HepG2 (cell line): ENCODE data around the gene TP53TG5. TPM values are rescaled to one million over a fixed set of nuclear protein-coding genes. Genes with fewer than 3 reads are reported as not detected.

Source experiments
- AHR ChIP-seq: IDR thresholded peaks from 2 replicates; pipeline ENCODE4 v1.6.1; 2018; ENCODE audit warnings: missing genetic modification reagents, missing compliant biosample characterization
- CCAR2 ChIP-seq: fragments of 200-400 bp; formaldehyde crosslinking; optimal IDR thresholded peaks from 2 replicates; pipeline ENCODE3; 2018; ENCODE audit warnings: low read depth, mild to moderate bottlenecking, low read length, moderate library complexity
- CENPX ChIP-seq: sonication (generic); formaldehyde crosslinking; IDR thresholded peaks from 2 replicates; pipeline ENCODE4 v1.9.0; 2021; ENCODE audit warnings: mild to moderate bottlenecking, missing genetic modification reagents, moderate library complexity
- ESRRA ChIP-seq: sonication (generic); formaldehyde crosslinking; IDR thresholded peaks from 2 replicates; pipeline ENCODE4 v1.5.1; 2020; ENCODE audit warnings: mild to moderate bottlenecking, low read depth, missing genetic modification reagents
- HMG20B ChIP-seq: conservative IDR thresholded peaks from 2 replicates; pipeline ENCODE4 v1.6.1; 2016; ENCODE audit warnings: missing genetic modification reagents, missing compliant biosample characterization
- HNF4A ChIP-seq: sonication (generic); formaldehyde crosslinking; IDR thresholded peaks from 2 replicates; pipeline ENCODE4 v1.4.0; 2020; ENCODE audit warnings: missing genetic modification reagents
- MIER3 ChIP-seq: IDR thresholded peaks from 2 replicates; pipeline ENCODE4 v1.6.1; 2016; ENCODE audit warnings: missing compliant biosample characterization, borderline replicate concordance
- MIXL1 ChIP-seq: IDR thresholded peaks from 2 replicates; pipeline ENCODE4 v1.6.1; 2016
- MYNN ChIP-seq: sonication (generic); formaldehyde crosslinking; IDR thresholded peaks from 2 replicates; pipeline ENCODE4 v1.4.0; 2020; ENCODE audit warnings: mild to moderate bottlenecking, low read depth, missing genetic modification reagents
- PAWR ChIP-seq: sonication (generic); formaldehyde crosslinking; IDR thresholded peaks from 2 replicates; pipeline ENCODE4 v1.4.0; 2020; ENCODE audit warnings: missing genetic modification reagents, mild to moderate bottlenecking, borderline replicate concordance
- SCMH1 ChIP-seq: sonication (generic); formaldehyde crosslinking; IDR thresholded peaks from 2 replicates; pipeline ENCODE4 v1.9.0; 2021; ENCODE audit warnings: missing genetic modification reagents, mild to moderate bottlenecking, borderline replicate concordance
- SMC3 ChIP-seq: IDR thresholded peaks from 2 replicates; pipeline ENCODE4 v1.6.1; 2011; ENCODE audit warnings: low read length, improper control_type of control experiment
- SMYD3 ChIP-seq: sonication (generic); formaldehyde crosslinking; IDR thresholded peaks from 2 replicates; pipeline ENCODE4 v1.8.1; 2023; ENCODE audit warnings: mild to moderate bottlenecking, missing genetic modification reagents
- SNRNP70 ChIP-seq: fragments of 200-400 bp; formaldehyde crosslinking; IDR thresholded peaks from 2 replicates; pipeline ENCODE4 v1.6.1; 2017; ENCODE audit warnings: mild to moderate bottlenecking, low read depth, low read length, moderate library complexity
- SPEN ChIP-seq: sonication (generic); formaldehyde crosslinking; IDR thresholded peaks from 2 replicates; pipeline ENCODE4 v1.5.1; 2020; ENCODE audit warnings: low read depth, mild to moderate bottlenecking, missing genetic modification reagents
- TMF1 ChIP-seq: sonication (generic); formaldehyde crosslinking; IDR thresholded peaks from 2 replicates; pipeline ENCODE4 v1.8.1; 2022; ENCODE audit warnings: low read depth, missing genetic modification reagents
- ZNF10 ChIP-seq: sonication (generic); formaldehyde crosslinking; IDR thresholded peaks from 2 replicates; pipeline ENCODE4 v1.4.0; 2020; ENCODE audit warnings: mild to moderate bottlenecking, low read depth, missing genetic modification reagents, borderline replicate concordance
- ZNF274 ChIP-seq: sonication (generic); formaldehyde crosslinking; IDR thresholded peaks from 2 replicates; pipeline ENCODE4 v1.5.1; 2020; ENCODE audit warnings: mild to moderate bottlenecking, missing genetic modification reagents
- ZNF326 ChIP-seq: sonication (generic); formaldehyde crosslinking; IDR thresholded peaks from 2 replicates; pipeline ENCODE4 v1.4.0; 2020; ENCODE audit warnings: missing genetic modification reagents, borderline replicate concordance
- ZNF549 ChIP-seq: sonication (generic); formaldehyde crosslinking; IDR thresholded peaks from 2 replicates; pipeline ENCODE4 v1.5.0; 2020; ENCODE audit warnings: missing genetic modification reagents
- ZNF558 ChIP-seq: sonication (generic); formaldehyde crosslinking; IDR thresholded peaks from 2 replicates; pipeline ENCODE4 v1.9.0; 2022; ENCODE audit warnings: mild to moderate bottlenecking, missing genetic modification reagents, borderline replicate concordance
- ZNF746 ChIP-seq: sonication (generic); formaldehyde crosslinking; IDR thresholded peaks from 2 replicates; pipeline ENCODE4 v1.8.0; 2022; ENCODE audit warnings: mild to moderate bottlenecking, missing genetic modification reagents
- polyA plus RNA-seq, 8 experiments: library from polyadenylated mRNA; depleted of rRNA in 3 of 8; stranded (reverse) in 7 of 8; unstranded in 1 of 8; fragments of >200 nt; fragmentation: Illumina TruSeq in 4 of 8; extraction: Trizol in 4 of 8; gene quantifications; 2 replicates each; pipeline versions ENCODE4 v1.2.1 to v1.2.3, GENCODE V29; 2011 to 2016; ENCODE audit warnings: low read depth in 4 of 8, missing spikeins in 1 of 8, mixed read lengths in 1 of 8; ENCODE audit not compliant: insufficient read depth in 1 of 8
- total RNA-seq, 5 experiments: library from RNA; depleted of rRNA; stranded (reverse); fragments of >200 nt; fragmentation: Illumina TruSeq; extraction: Trizol; gene quantifications; 2 replicates each; pipeline ENCODE4 v1.2.3, GENCODE V29; 2016; ENCODE audit warnings: low read depth in 1 of 5
- TF ChIP-seq, protein P1 (sequence below): sonication (generic); formaldehyde crosslinking; IDR thresholded peaks from 2 replicates; pipeline ENCODE4 v1.5.1; 2020; ENCODE audit warnings: mild to moderate bottlenecking, missing genetic modification reagents, borderline replicate concordance
- TF ChIP-seq, protein P2 (sequence below): sonication (generic); formaldehyde crosslinking; IDR thresholded peaks from 2 replicates; pipeline ENCODE4 v1.9.0; 2021; ENCODE audit warnings: missing genetic modification reagents, borderline replicate concordance

Gene TP53TG5
- total and polyA plus RNA-seq, 2 of the 13 experiments (the other 11 are each of a cell fraction or from before 2014, with no cell fraction given): 0.11 TPM; not detected in 1

DNA sequence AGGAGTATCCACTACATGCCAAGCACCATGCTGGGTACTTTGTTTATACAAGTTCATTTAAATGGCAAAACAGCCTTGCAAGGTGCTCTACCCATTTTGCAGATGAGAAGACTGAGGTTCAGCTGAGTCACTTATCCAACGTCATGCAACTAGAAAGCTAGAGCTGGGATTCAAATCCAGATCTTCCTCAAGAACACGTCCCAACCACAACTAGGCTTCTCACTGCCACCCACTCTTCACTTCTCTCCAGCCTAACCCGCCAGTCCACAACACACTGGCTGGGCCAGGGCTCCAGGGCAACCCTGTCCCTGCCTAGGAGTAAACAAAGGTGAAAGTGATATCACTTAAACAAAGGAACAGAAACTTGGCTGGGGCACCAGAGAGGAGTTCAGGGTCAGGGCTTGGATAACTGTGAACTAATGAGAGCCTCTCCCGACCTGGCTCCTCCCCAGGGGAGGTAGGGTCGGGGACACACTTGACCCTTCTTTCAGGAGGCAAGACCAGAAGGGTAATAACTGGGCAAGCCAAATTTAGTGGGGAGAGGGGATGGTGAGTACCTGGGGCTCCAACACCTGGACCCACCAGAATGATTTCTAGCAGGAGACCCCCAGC, 37.8 kb downstream of the TP53TG5 start (continued):
- TF ChIP-seq MYNN (CRISPR knock-in tag): no peak
- TF ChIP-seq ZNF274 (CRISPR knock-in tag): no peak
- TF ChIP-seq MIXL1 (CRISPR knock-in tag): peak; percentile 95
- no peak for TF ChIP-seq TMF1 (CRISPR knock-in tag)
- TF ChIP-seq SPEN (CRISPR knock-in tag): no peak; the same call in 1 of the 2 replicates
- TF ChIP-seq CENPX (CRISPR knock-in tag): no peak
- TF ChIP-seq, protein P1, sequence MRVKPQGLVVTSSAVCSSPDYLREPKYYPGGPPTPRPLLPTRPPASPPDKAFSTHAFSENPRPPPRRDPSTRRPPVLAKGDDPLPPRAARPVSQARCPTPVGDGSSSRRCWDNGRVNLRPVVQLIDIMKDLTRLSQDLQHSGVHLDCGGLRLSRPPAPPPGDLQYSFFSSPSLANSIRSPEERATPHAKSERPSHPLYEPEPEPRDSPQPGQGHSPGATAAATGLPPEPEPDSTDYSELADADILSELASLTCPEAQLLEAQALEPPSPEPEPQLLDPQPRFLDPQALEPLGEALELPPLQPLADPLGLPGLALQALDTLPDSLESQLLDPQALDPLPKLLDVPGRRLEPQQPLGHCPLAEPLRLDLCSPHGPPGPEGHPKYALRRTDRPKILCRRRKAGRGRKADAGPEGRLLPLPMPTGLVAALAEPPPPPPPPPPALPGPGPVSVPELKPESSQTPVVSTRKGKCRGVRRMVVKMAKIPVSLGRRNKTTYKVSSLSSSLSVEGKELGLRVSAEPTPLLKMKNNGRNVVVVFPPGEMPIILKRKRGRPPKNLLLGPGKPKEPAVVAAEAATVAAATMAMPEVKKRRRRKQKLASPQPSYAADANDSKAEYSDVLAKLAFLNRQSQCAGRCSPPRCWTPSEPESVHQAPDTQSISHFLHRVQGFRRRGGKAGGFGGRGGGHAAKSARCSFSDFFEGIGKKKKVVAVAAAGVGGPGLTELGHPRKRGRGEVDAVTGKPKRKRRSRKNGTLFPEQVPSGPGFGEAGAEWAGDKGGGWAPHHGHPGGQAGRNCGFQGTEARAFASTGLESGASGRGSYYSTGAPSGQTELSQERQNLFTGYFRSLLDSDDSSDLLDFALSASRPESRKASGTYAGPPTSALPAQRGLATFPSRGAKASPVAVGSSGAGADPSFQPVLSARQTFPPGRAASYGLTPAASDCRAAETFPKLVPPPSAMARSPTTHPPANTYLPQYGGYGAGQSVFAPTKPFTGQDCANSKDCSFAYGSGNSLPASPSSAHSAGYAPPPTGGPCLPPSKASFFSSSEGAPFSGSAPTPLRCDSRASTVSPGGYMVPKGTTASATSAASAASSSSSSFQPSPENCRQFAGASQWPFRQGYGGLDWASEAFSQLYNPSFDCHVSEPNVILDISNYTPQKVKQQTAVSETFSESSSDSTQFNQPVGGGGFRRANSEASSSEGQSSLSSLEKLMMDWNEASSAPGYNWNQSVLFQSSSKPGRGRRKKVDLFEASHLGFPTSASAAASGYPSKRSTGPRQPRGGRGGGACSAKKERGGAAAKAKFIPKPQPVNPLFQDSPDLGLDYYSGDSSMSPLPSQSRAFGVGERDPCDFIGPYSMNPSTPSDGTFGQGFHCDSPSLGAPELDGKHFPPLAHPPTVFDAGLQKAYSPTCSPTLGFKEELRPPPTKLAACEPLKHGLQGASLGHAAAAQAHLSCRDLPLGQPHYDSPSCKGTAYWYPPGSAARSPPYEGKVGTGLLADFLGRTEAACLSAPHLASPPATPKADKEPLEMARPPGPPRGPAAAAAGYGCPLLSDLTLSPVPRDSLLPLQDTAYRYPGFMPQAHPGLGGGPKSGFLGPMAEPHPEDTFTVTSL (CRISPR knock-in tag): no peak; the same call in 1 of the 2 replicates
- no peak for TF ChIP-seq ZNF549 (CRISPR knock-in tag)
- TF ChIP-seq ZNF326 (CRISPR knock-in tag): no peak
- TF ChIP-seq HMG20B (CRISPR knock-in tag): peak; percentile 79; the same call in 1 of the 2 replicates
- no peak for TF ChIP-seq SNRNP70
- peak; percentile 36; the same call in 1 of the 2 replicates for TF ChIP-seq ESRRA
- no peak for TF ChIP-seq SCMH1
- TF ChIP-seq ZNF10 (CRISPR knock-in tag): no peak
- no peak for TF ChIP-seq SMC3
- TF ChIP-seq MIER3: peak; percentile 82; the same call in 1 of the 2 replicates
- TF ChIP-seq ZNF746 (CRISPR knock-in tag): peak; percentile 68; the same call in 1 of the 2 replicates
- no peak for TF ChIP-seq CCAR2
- TF ChIP-seq HNF4A (CRISPR knock-in tag): peak; percentile 83
- no peak for TF ChIP-seq SMYD3 (CRISPR knock-in tag)
- no peak for TF ChIP-seq PAWR
- TF ChIP-seq AHR: no peak
- TF ChIP-seq ZNF558 (CRISPR knock-in tag): no peak
- TF ChIP-seq, protein P2, sequence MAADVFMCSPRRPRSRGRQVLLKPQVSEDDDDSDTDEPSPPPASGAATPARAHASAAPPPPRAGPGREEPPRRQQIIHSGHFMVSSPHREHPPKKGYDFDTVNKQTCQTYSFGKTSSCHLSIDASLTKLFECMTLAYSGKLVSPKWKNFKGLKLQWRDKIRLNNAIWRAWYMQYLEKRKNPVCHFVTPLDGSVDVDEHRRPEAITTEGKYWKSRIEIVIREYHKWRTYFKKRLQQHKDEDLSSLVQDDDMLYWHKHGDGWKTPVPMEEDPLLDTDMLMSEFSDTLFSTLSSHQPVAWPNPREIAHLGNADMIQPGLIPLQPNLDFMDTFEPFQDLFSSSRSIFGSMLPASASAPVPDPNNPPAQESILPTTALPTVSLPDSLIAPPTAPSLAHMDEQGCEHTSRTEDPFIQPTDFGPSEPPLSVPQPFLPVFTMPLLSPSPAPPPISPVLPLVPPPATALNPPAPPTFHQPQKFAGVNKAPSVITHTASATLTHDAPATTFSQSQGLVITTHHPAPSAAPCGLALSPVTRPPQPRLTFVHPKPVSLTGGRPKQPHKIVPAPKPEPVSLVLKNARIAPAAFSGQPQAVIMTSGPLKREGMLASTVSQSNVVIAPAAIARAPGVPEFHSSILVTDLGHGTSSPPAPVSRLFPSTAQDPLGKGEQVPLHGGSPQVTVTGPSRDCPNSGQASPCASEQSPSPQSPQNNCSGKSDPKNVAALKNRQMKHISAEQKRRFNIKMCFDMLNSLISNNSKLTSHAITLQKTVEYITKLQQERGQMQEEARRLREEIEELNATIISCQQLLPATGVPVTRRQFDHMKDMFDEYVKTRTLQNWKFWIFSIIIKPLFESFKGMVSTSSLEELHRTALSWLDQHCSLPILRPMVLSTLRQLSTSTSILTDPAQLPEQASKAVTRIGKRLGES (CRISPR knock-in tag): no peak
